Lower lobe of right lung (tissue), 2 donors: Measurements from ENCODE around the gene EPHX1. TPM values are rescaled to one million over a fixed set of nuclear protein-coding genes. Genes with fewer than 3 reads are reported as not detected.
A peak's percentile ranks its signal among the peaks of the same experiment; 100 is the strongest.

Source experiments
- ATAC-seq, 2 donors: fragments of 200-7000 bp; cut with Tn5 transposase; one replicate each; pipeline ENCODE4 v1.9.1; 2020 to 2022; ENCODE audit warnings: mild to moderate bottlenecking in 2 of 2, moderate library complexity in 2 of 2
- DNase-seq: peaks from one replicate; pipeline ENCODE4 v3.0.0-alpha.2; 2020
- H3K27ac ChIP-seq: fragments of 200-600 bp; one replicate; pipeline ENCODE4 v1.8.0; 2022
- H3K27me3 ChIP-seq: fragments of 200-600 bp; one replicate; pipeline ENCODE4 v1.8.0; 2022; ENCODE audit warnings: low read depth
- H3K36me3 ChIP-seq: fragments of 200-600 bp; one replicate; pipeline ENCODE4 v1.8.0; 2022; ENCODE audit warnings: mild to moderate bottlenecking
- H3K4me1 ChIP-seq: fragments of 200-600 bp; one replicate; pipeline ENCODE4 v1.8.0; 2022
- H3K4me3 ChIP-seq: fragments of 200-600 bp; one replicate; pipeline ENCODE4 v1.8.0; 2022; ENCODE audit warnings: mild to moderate bottlenecking
- H3K9me3 ChIP-seq: fragments of 200-600 bp; one replicate; pipeline ENCODE4 v1.8.0; 2022
- CTCF ChIP-seq: fragments of 200-600 bp; IDR thresholded peaks from one replicate; pipeline ENCODE4 v1.8.0; 2022; ENCODE audit warnings: antibody characterized with exemption, mild to moderate bottlenecking
- intact Hi-C: fragments of 100-400 bp; cut with DNase I; formaldehyde crosslinking; loops from one replicate; pipeline ENCODE4 v1.11.0; 2022
- total RNA-seq: library from RNA; stranded (reverse); fragmentation: NEBNext Ultra II Directional; extraction: Animal tissue kit (Norgen Biotek cat#: 25700); gene quantifications from one replicate; pipeline ENCODE4 v1.2.1, GENCODE V29; 2021
- donor health status: DM: no; HTN: yes; CAD: no; lungs with severe emphysema.

The EPHX1 gene
- total RNA-seq, 1 donor from 2014 or later, result 233 TPM

- intact Hi-C loops, result no loop called here
- DNase-seq (no peak), ATAC-seq (no peak)
- H3K27me3 ChIP-seq, result no peaks in the 10 kb centered on the region
- no peaks in the 10 kb centered on the region for H3K9me3 ChIP-seq
- TF ChIP-seq CTCF, result no peak
- H3K27ac ChIP-seq, result no peak overlapping the region
- H3K4me1 ChIP-seq, result peaks cover 53% of the 10 kb centered on the region
- no peak overlapping the region for H3K4me3 ChIP-seq
- no peaks in the 10 kb centered on the region for H3K36me3 ChIP-seq
Measured at GRCh38 chr1:225768662-225769426, 41.1 kb upstream of the EPHX1 start.

GRCh38 chr1:225769687-225770086 is 40.2 kb upstream of the EPHX1 start:
- DNase-seq (no peak), ATAC-seq (no peak)
- H3K27ac ChIP-seq, result no peak overlapping the region
- TF ChIP-seq CTCF, result no peak
- intact Hi-C loops, result no loop called here
- H3K4me1 ChIP-seq, result peaks cover 44% of the 10 kb centered on the region
- no peaks in the 10 kb centered on the region for H3K36me3 ChIP-seq
- H3K9me3 ChIP-seq, result no peaks in the 10 kb centered on the region
- no peak overlapping the region for H3K4me3 ChIP-seq
- no peaks in the 10 kb centered on the region for H3K27me3 ChIP-seq

GRCh38 chr1:225770561-225771248 is 39.2 kb upstream of the EPHX1 start:
- ATAC-seq (no peak), DNase-seq (no peak)
- no peaks in the 10 kb centered on the region for H3K36me3 ChIP-seq
- no peaks in the 10 kb centered on the region for H3K27me3 ChIP-seq
- H3K27ac ChIP-seq, result no peak overlapping the region
- TF ChIP-seq CTCF, result no peak
- intact Hi-C loops, result no loop called here
- H3K4me1 ChIP-seq, result peaks cover 42% of the 10 kb centered on the region
- H3K9me3 ChIP-seq, result no peaks in the 10 kb centered on the region
- H3K4me3 ChIP-seq, result no peak overlapping the region

- Histone ChIP-seq H3K27ac (peak overlapping the region; percentile 63), H3K36me3 (no peaks in the 10 kb centered on the region), H3K9me3 (no peaks in the 10 kb centered on the region), H3K27me3 (no peaks in the 10 kb centered on the region), H3K4me3 (no peak overlapping the region), H3K4me1 (peaks cover 42% of the 10 kb centered on the region)
- no peak for TF ChIP-seq CTCF
- intact Hi-C loops, result no loop called here
- DNase-seq (no peak), ATAC-seq (peak in 1 of 2 donors; percentile 5)
Measured at GRCh38 chr1:225771661-225772322, 38.1 kb upstream of the EPHX1 start.

GRCh38 chr1:225772323-225772768 is 37.6 kb upstream of the EPHX1 start:
- Histone ChIP-seq H3K9me3 (no peaks in the 10 kb centered on the region), H3K4me1 (peaks cover 41% of the 10 kb centered on the region), H3K4me3 (no peak overlapping the region), H3K27ac (peak overlapping the region; percentile 63), H3K27me3 (no peaks in the 10 kb centered on the region), H3K36me3 (no peaks in the 10 kb centered on the region)
- intact Hi-C loops, result no loop called here
- peak; percentile 94 to 97 for ATAC-seq
- TF ChIP-seq CTCF, result peak; percentile 84
- DNase-seq, result peak; percentile 86
